Activated T-helper 2 cell treated with anti-CD3 and anti-CD28 coated beads, Interferon-gamma antibody, Interleukin-2, Interleukin-4, amounts not matched to agents 10 μg/mL and 5 μg/mL and 100 μg/mL, durations not matched to agents 14 hours and 24 hours and 36 hours (primary cell): ENCODE data around the gene NR2F1-AS1. TPM values are rescaled to one million over a fixed set of nuclear protein-coding genes. Genes with fewer than 3 reads are reported as not detected.
"Not testable (repeated sequence)": the region's sequence is repeated elsewhere in the genome, so short reads cannot be mapped to it uniquely, and the experiment has no call there.

Experiments used
- DNase-seq: peaks from one replicate; pipeline ENCODE4 v3.0.0; 2021; ENCODE audit warnings: low spot score
- H3K27ac Mint-ChIP-seq: one replicate; pipeline ENCODE4 v1.8.0; 2021; ENCODE audit warnings: mixed read lengths
- H3K27me3 Mint-ChIP-seq: one replicate; pipeline ENCODE4 v1.8.0; 2021; ENCODE audit warnings: low read depth, mixed read lengths
- H3K36me3 Mint-ChIP-seq: one replicate; pipeline ENCODE4 v1.8.0; 2021; ENCODE audit warnings: low read depth, mixed read lengths
- H3K4me1 Mint-ChIP-seq: one replicate; pipeline ENCODE4 v1.8.0; 2021; ENCODE audit warnings: low read depth, mixed read lengths
- H3K4me3 Mint-ChIP-seq: one replicate; pipeline ENCODE4 v1.8.0; 2021; ENCODE audit warnings: low read depth, mild to moderate bottlenecking, moderate library complexity, mixed read lengths
- H3K9me3 Mint-ChIP-seq: one replicate; pipeline ENCODE4 v1.8.0; 2021; ENCODE audit warnings: mixed read lengths
- intact Hi-C: fragments of 100-400 bp; cut with micrococcal nuclease; formaldehyde crosslinking; loops from one replicate; pipeline ENCODE4 v1.15.1; 2023
- total RNA-seq: library from RNA; stranded (reverse); gene quantifications from 2 replicates; pipeline ENCODE4 v1.2.3, GENCODE V29; 2022

Gene NR2F1-AS1
- total RNA-seq, 1 donor from 2014 or later, result not detected

DNA sequence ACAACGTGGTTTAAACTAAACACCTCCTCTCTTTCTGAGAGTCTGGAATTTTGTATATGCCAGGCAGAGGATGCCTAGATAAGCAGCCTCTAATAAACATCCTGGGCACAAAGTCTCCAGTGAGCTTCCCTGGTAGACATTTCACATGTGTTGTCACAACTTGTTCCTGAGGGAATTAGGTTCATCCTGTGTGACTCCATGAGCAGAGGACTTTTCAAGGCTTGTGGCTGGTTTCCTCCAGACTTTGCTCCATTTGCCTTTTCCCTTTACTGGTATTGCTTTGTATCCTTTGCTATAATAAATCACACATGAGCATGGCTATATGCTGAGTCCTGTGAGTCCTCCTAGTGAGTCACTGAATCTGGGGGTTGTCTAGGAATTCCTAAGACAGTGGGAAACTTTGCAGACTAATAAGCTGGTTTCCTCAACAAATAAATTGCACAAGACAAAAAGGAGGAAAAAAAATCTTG, 77.4 kb downstream of the NR2F1-AS1 start:
- no peak overlapping the region for H3K27ac Mint-ChIP-seq
- intact Hi-C loops, result no loop called here
- H3K36me3 Mint-ChIP-seq, result no peaks in the 10 kb centered on the region
- no peaks in the 10 kb centered on the region for H3K4me1 Mint-ChIP-seq
- DNase-seq, result no peak
- no peaks in the 10 kb centered on the region for H3K27me3 Mint-ChIP-seq
- H3K9me3 Mint-ChIP-seq, result no peaks in the 10 kb centered on the region
- H3K4me3 Mint-ChIP-seq, result no peak overlapping the region

DNA sequence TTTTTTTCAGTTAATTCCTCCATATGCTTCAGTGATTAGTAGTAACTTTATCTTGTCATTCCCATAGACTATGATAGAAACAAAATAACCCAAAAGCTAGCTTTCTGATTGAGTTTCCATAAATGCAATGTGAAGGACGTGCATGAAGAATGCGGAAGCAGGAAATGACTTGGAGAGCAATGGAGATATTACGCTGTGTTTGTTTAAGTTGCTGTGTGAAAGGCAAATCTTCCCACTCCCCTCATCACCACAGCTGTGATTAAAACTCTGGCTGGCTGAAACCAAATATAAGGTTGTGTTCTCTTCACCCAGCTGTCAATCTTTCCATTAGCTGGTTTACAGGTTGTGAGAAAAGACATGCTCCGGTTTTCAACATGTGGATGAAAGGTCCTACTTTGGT, 83.9 kb downstream of the NR2F1-AS1 start:
- no peaks in the 10 kb centered on the region for H3K9me3 Mint-ChIP-seq
- intact Hi-C loops, result no loop called here

DNA sequence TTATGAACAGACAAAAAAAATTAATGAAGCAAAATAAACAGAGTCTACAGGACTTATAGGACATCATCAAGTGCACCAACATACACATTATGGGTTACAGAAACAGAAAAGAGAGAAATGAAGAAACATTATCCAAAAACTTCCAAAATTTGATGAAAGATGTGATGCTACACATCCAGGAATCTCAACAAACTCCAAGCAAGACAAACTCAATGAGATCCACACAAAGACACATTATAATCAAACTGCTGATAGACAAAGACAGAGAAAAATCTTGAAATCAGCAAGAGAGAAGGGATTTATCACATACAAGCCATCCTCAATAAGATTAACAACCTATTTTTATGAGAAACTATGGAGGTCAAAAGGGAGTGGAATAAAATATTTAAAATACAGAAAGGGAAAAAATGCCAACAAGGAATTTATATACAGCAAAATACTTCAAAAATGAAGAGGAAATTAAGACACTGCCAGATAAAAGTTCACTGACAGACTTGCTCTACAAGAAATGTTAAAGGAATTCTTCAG, 101.0 kb downstream of the NR2F1-AS1 start:
- Mint-ChIP-seq H3K27me3 (no peaks in the 10 kb centered on the region), H3K9me3 (peaks cover 1% of the 10 kb centered on the region), H3K36me3 (no peaks in the 10 kb centered on the region), H3K4me3 (no peak overlapping the region), H3K27ac (no peak overlapping the region), H3K4me1 (no peaks in the 10 kb centered on the region)
- intact Hi-C loops, result no loop called here
- no peak for DNase-seq

More for the DNA sequence above, 83.9 kb downstream of the NR2F1-AS1 start:
- Mint-ChIP-seq H3K27me3 (no peaks in the 10 kb centered on the region), H3K36me3 (no peaks in the 10 kb centered on the region), H3K4me3 (no peak overlapping the region), H3K27ac (no peak overlapping the region), H3K4me1 (no peaks in the 10 kb centered on the region)
- no peak for DNase-seq

DNA sequence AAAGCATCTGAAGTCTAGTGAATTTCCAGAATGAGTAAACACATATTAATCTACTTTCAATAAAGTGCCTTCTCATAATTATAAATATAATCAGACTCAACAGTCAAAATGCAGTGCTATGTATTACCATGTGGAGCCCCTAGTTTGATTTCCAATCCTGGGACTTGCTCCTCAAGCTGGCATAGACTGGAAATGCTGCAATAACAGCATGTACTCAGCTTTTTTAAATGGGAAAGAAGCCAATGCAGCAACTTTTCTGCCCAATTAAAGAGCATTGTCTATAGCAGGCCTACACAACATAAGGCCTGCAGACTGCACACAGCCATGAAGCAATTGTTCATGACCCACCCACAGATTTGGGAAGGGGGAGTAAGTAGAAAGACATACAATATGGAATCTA, 103.2 kb downstream of the NR2F1-AS1 start:
- Mint-ChIP-seq H3K4me1 (no peaks in the 10 kb centered on the region), H3K4me3 (no peak overlapping the region), H3K9me3 (no peaks in the 10 kb centered on the region), H3K36me3 (no peaks in the 10 kb centered on the region), H3K27ac (no peak overlapping the region), H3K27me3 (no peaks in the 10 kb centered on the region)
- intact Hi-C loops, result no loop called here
- DNase-seq, result no peak

DNA sequence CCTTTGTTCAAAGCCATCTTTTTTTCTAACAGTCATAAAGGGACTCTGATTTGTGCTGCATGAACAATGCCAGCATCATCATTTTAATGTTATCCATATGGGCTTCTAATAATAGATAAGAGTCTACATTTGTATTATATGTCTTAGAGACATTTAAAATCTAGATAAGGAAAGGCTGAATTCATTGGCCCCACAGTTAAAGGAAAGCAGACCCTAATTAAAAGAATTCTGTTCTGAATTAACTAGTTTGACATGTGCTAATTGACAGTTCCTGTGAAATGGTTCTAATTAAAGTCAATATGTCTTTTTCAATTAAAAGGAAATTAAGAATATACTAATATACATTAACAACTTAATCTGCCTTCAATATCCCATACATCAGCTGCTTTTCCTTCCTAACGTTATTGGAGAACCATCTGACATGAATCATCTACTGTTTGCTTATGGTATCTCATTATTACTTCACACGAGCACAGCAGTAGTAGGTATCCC, 104.7 kb downstream of the NR2F1-AS1 start:
- H3K4me1 Mint-ChIP-seq, result no peaks in the 10 kb centered on the region
- no peak overlapping the region for H3K27ac Mint-ChIP-seq

DNA sequence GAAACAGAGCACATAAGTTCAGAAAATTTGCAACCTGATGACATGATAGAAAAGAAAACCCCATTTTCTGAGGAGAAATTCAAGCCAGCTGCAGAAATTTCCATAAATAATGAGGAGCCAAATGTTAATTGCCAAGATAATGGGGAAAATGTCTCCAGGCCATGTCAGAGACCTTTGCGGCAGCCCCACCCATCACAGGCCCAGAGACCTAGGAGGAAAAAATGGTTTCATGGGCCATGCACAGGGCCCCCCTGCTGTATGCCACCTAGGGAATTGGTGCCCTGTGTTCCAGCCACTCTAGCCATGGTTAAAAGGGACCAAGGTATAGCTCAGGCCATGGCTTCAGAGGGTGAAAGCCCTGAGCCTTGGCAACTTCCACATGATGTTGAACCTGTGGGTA, 118.1 kb downstream of the NR2F1-AS1 start:
- Mint-ChIP-seq H3K4me3 (no peak overlapping the region), H3K27ac (no peak overlapping the region), H3K27me3 (no peaks in the 10 kb centered on the region), H3K9me3 (peaks cover 36% of the 10 kb centered on the region), H3K36me3 (no peaks in the 10 kb centered on the region), H3K4me1 (no peaks in the 10 kb centered on the region)
- no peak for DNase-seq
- intact Hi-C loops, result no loop called here

More for the DNA sequence above, 104.7 kb downstream of the NR2F1-AS1 start:
- no peak overlapping the region for H3K4me3 Mint-ChIP-seq
- intact Hi-C loops, result no loop called here
- DNase-seq, result no peak
- H3K9me3 Mint-ChIP-seq, result no peaks in the 10 kb centered on the region
- no peaks in the 10 kb centered on the region for H3K27me3 Mint-ChIP-seq
- H3K36me3 Mint-ChIP-seq, result no peaks in the 10 kb centered on the region

DNA sequence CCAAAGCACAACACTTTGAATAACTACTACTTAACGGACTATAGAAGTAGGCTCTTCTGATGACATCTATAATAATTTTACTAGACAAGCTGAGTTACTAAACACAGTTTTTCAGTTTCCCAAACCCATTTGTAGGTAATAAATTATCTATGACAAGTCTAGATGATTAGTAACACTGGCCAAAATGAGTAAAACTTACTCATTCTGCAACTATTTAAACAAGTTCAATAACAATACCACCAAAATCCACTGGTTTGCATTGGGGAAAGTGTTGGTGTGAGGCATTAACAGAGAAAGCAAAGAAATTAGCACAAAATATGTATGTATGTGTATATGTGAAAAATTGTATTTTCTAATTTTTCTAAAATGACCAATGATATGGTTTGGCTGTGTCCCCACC, 119.3 kb downstream of the NR2F1-AS1 start:
- Mint-ChIP-seq H3K36me3 (no peaks in the 10 kb centered on the region), H3K27ac (no peak overlapping the region), H3K4me1 (no peaks in the 10 kb centered on the region), H3K27me3 (no peaks in the 10 kb centered on the region), H3K4me3 (no peak overlapping the region), H3K9me3 (peaks cover 30% of the 10 kb centered on the region)
- DNase-seq, result no peak
- intact Hi-C loops, result no loop called here

DNA sequence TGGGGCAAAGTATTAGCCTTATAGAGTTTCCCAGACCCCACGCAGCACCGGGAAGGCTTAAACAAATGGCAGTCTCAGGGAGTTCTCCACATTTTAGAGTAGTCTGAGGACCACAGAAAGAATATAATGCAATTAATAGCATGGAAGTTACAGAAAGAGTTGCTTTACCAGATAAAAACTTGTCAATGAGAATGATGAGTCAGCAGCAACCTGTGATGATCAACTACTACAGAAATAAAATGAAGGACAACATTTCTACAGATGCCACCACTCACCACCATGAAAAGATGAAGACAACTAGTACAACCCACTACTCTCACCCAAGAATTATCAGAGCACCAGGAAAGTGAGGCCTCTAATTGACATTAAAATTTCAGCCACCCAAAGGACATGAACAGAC, 120.7 kb downstream of the NR2F1-AS1 start:
- no peak overlapping the region for H3K4me3 Mint-ChIP-seq
- peaks cover 27% of the 10 kb centered on the region for H3K9me3 Mint-ChIP-seq
- no peaks in the 10 kb centered on the region for H3K4me1 Mint-ChIP-seq
- no peaks in the 10 kb centered on the region for H3K27me3 Mint-ChIP-seq
- intact Hi-C loops, result no loop called here
- DNase-seq, result no peak
- H3K27ac Mint-ChIP-seq, result no peak overlapping the region
- no peaks in the 10 kb centered on the region for H3K36me3 Mint-ChIP-seq

DNA sequence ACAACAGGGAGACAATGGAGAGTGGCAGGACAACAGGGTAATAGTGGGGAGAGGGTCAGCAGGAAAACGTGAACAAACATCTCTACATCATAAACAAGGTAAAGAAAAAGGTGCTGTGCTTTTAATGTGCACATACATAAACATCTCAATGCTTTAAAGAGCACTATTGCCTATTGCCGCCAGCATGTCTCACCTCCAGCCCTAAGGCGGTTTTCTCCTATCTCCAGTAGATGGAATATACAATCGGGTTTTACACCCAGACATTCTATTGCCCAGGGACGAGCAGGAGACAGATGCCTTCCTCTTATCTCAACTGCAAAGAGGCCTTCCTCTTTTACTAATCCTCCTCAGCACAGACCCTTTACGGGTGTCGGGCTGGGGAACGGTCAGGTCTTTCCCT, 124.2 kb downstream of the NR2F1-AS1 start:
- H3K27me3 Mint-ChIP-seq, DNase-seq, H3K27ac Mint-ChIP-seq, H3K9me3 Mint-ChIP-seq, H3K4me1 Mint-ChIP-seq, H3K36me3 Mint-ChIP-seq, intact Hi-C loops, H3K4me3 Mint-ChIP-seq: not testable (repeated sequence)

DNA sequence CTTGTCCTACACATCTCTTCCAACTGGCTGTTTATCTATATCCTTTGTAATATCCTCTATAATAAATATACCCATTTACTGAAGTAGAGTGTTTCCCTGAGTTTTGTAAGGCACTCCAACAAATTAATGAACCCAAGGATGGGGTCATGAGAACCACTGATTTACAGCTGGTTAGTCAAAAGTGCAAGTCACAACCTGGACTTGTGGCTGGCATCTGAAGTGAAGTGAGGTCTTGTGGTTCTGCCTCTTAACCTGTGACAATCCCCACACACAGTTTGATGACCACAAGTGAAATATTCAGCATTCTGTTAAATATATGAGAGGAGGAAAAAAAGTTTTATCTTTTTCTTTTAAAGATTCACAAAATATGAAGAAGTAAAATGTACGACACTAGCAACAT, 126.1 kb downstream of the NR2F1-AS1 start:
- Mint-ChIP-seq H3K27me3 (no peaks in the 10 kb centered on the region), H3K4me3 (no peak overlapping the region), H3K9me3 (no peaks in the 10 kb centered on the region), H3K27ac (no peak overlapping the region), H3K36me3 (no peaks in the 10 kb centered on the region), H3K4me1 (no peaks in the 10 kb centered on the region)
- intact Hi-C loops, result no loop called here
- DNase-seq, result no peak

DNA sequence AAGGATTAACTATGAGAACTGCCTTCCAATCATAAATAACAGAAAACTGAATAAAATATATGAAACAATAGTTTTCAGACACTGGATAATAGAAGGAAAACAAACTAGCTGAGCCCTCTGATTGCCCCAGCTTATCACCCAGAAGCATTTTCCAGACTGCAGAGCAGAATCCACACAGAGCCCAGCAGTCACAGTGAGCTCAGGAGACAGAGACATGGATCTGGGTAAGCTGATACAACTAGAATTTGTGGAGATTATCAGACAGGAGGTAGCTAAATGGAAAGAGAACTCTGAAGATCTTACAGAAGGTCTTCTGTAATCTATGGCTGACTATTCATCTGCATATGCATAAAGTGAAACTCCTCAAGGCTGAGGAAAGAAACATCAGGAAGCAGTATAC, 128.8 kb downstream of the NR2F1-AS1 start:
- Mint-ChIP-seq H3K9me3 (no peaks in the 10 kb centered on the region), H3K36me3 (no peaks in the 10 kb centered on the region), H3K4me1 (no peaks in the 10 kb centered on the region), H3K27ac (no peak overlapping the region), H3K4me3 (no peak overlapping the region), H3K27me3 (no peaks in the 10 kb centered on the region)
- intact Hi-C loops, result no loop called here
- no peak for DNase-seq

DNA sequence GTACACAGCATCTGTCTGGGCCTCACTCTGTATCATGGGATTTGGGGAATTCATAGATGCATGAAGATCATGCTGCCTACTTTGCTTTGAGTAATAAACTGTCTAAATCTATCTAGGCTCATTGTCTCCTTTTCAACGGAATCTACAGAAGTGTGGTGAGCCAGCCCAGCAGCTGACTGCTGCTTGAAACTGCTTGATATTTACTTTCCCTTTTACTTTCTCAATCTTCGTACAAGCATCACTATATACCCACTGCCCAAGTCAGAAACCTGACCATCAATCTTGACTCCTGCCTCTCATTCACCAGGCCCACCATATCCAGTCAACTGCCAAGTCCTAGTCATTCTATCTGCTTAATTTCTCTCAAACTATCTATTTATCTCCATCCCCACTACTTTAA, 142.9 kb downstream of the NR2F1-AS1 start:
- no peak for DNase-seq
- no peak overlapping the region for H3K27ac Mint-ChIP-seq
- no peaks in the 10 kb centered on the region for H3K27me3 Mint-ChIP-seq
- no peaks in the 10 kb centered on the region for H3K9me3 Mint-ChIP-seq
- no peaks in the 10 kb centered on the region for H3K36me3 Mint-ChIP-seq
- H3K4me1 Mint-ChIP-seq, result no peaks in the 10 kb centered on the region
- intact Hi-C loops, result no loop called here
- no peak overlapping the region for H3K4me3 Mint-ChIP-seq

DNA sequence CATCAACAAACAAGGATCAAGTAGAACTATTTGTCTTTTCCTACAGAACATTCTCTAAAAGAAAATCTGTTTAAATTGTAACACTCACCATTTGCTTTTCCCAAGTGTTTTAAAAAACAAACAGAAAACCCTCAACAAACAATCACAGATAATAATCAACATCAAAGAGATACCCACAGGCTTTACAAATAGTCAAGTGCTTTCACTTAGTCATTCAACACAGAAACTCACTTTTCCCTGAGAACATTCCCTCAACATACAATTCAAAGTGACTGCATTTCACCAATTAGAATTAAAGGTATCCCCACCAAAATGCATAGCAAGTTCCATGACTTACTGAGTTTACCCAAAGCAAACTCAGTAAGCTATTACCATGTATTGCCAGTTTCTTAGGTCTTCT, 144.9 kb downstream of the NR2F1-AS1 start:
- Mint-ChIP-seq H3K27ac (no peak overlapping the region), H3K27me3 (no peaks in the 10 kb centered on the region)

DNA sequence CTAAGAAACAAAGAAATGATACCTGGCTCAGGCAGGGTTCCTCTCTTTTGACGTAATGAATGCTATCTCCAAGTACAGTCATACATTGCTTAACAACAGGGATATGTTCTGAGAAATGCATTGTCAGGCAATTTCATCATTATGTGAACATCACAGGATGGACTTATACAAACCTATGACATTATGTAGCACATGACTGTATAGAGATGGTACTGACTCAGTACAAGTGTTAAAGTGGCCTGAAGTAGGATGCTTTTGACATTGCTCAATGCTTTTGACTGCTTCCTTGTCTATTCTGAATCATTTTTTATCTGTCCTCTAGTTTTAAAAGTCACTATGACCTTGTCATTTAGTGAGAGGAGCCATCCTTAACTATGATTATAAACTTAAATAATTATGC, 147.6 kb downstream of the NR2F1-AS1 start:
- intact Hi-C loops, result no loop called here
- Mint-ChIP-seq H3K36me3 (no peaks in the 10 kb centered on the region), H3K27me3 (no peaks in the 10 kb centered on the region), H3K4me1 (no peaks in the 10 kb centered on the region), H3K27ac (no peak overlapping the region), H3K9me3 (no peaks in the 10 kb centered on the region), H3K4me3 (no peak overlapping the region)
- DNase-seq, result no peak

More for the DNA sequence above, 144.9 kb downstream of the NR2F1-AS1 start:
- H3K9me3 Mint-ChIP-seq, result no peaks in the 10 kb centered on the region
- H3K36me3 Mint-ChIP-seq, result no peaks in the 10 kb centered on the region
- H3K4me1 Mint-ChIP-seq, result no peaks in the 10 kb centered on the region
- H3K4me3 Mint-ChIP-seq, result no peak overlapping the region
- no peak for DNase-seq
- intact Hi-C loops, result no loop called here
